Gastroesophageal sphincter (tissue), 3 donors: ENCODE results near the gene SP140.

ENCODE experiments used
- EP300 ChIP-seq: sonication (generic); formaldehyde crosslinking; IDR thresholded peaks from one replicate; pipeline ENCODE4 v1.6.1; 2017; ENCODE audit warnings: antibody characterized with exemption, mild to moderate bottlenecking
- POLR2A ChIP-seq, 2 donors: fragments of 450-650 bp; IDR thresholded peaks; one replicate each; pipeline ENCODE4 v1.6.1; 2017; ENCODE audit warnings: antibody characterized with exemption in 2 of 2, mild to moderate bottlenecking in 2 of 2, moderate library complexity in 1 of 2
- POLR2AphosphoS5 ChIP-seq: sonication (generic); formaldehyde crosslinking; IDR thresholded peaks from one replicate; pipeline ENCODE4 v1.6.1; 2017; ENCODE audit warnings: antibody characterized with exemption
- TF ChIP-seq, protein P1 (sequence below), 4 experiments: fragments of 200-600 bp in 2 of 4; fragments of 450-650 bp in 2 of 4; sonication (generic) in 1 of 4; IDR thresholded peaks; one replicate each; pipeline ENCODE4 v1.5.1; 2017 to 2019; ENCODE audit warnings: antibody characterized with exemption in 4 of 4, mild to moderate bottlenecking in 2 of 4, moderate library complexity in 2 of 4

DNA sequence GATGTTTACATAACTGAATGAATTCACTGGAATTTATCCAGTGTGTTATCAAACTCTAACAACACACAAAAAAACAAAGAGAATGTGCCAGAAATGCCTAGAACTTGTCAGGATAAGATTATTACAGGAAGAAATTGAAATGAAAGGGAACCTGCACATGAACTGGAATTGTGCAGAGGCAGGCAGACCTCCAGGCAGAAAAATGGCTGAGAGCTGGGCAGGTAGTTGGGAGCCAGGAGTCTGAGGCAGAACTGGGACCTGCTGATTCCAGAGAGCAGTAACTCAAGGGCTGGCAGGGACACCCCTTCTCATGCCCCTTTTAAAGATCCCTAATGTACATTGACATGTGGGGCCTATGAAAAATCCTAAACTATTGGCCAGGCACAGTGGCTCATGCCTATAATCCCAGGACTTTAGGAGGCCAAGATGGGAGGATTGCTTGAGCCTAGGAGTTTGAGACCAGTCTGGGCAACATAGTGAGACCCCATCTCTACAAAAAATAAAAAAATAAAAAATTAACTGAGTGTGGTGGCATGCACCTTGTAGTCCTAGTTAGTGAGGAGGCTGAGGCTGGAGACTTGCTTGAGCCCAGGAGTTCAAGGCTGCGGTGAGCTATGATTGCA, 5.1 kb upstream of the SP140 start:
- TF ChIP-seq, protein P1, sequence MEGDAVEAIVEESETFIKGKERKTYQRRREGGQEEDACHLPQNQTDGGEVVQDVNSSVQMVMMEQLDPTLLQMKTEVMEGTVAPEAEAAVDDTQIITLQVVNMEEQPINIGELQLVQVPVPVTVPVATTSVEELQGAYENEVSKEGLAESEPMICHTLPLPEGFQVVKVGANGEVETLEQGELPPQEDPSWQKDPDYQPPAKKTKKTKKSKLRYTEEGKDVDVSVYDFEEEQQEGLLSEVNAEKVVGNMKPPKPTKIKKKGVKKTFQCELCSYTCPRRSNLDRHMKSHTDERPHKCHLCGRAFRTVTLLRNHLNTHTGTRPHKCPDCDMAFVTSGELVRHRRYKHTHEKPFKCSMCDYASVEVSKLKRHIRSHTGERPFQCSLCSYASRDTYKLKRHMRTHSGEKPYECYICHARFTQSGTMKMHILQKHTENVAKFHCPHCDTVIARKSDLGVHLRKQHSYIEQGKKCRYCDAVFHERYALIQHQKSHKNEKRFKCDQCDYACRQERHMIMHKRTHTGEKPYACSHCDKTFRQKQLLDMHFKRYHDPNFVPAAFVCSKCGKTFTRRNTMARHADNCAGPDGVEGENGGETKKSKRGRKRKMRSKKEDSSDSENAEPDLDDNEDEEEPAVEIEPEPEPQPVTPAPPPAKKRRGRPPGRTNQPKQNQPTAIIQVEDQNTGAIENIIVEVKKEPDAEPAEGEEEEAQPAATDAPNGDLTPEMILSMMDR (IDR thresholded peaks at IDR 0.05): no peak
- TF ChIP-seq EP300: no peak
- TF ChIP-seq POLR2AphosphoS5: no peak
- TF ChIP-seq POLR2A (IDR thresholded peaks at IDR 0.05): no peak
